Tibial nerve (tissue), 4 donors: ENCODE data around the gene CCT5. TPM values are rescaled to one million over a fixed set of nuclear protein-coding genes. Genes with fewer than 3 reads are reported as not detected.

ENCODE experiments used
- DNase-seq, 2 donors: peaks; one replicate each; pipeline ENCODE4 v3.0.0-alpha.2; 2019; ENCODE audit warnings: low spot score in 2 of 2
- H3K27ac ChIP-seq, 4 donors: fragments of 200-600 bp; sonication (generic) in 3 of 4; one replicate each; pipeline ENCODE4 v1.5.1; 2017 to 2019; ENCODE audit warnings: mild to moderate bottlenecking in 1 of 4
- H3K27me3 ChIP-seq, 2 donors: fragments of 200-600 bp; sonication (generic) in 1 of 2; one replicate each; pipeline versions ENCODE4 v1.5.1 to v1.6.0; 2017 to 2019
- H3K36me3 ChIP-seq, 3 donors: fragments of 200-600 bp; sonication (generic); one replicate each; pipeline ENCODE4 v1.5.1; 2018 to 2019
- H3K4me1 ChIP-seq, 4 donors: fragments of 200-600 bp; sonication (generic) in 3 of 4; one replicate each; pipeline ENCODE4 v1.5.1; 2017 to 2019
- H3K4me3 ChIP-seq, 4 donors: fragments of 200-600 bp; sonication (generic) in 3 of 4; one replicate each; pipeline ENCODE4 v1.5.1; 2017 to 2019; ENCODE audit warnings: mild to moderate bottlenecking in 1 of 4, moderate library complexity in 1 of 4
- H3K9me3 ChIP-seq, 4 donors: fragments of 200-600 bp; sonication (generic) in 3 of 4; one replicate each; pipeline ENCODE4 v1.5.1; 2017 to 2019
- CTCF ChIP-seq, 5 experiments: fragments of 200-600 bp in 3 of 5; fragments of 450-650 bp in 2 of 5; sonication (generic) in 3 of 5; IDR thresholded peaks; one replicate each; pipeline ENCODE4 v1.5.1; 2016 to 2019; ENCODE audit warnings: antibody characterized with exemption in 5 of 5, mild to moderate bottlenecking in 3 of 5, moderate library complexity in 2 of 5
- EP300 ChIP-seq, 2 donors: sonication (generic); formaldehyde crosslinking; IDR thresholded peaks; one replicate each; pipeline ENCODE4 v1.6.1; 2017; ENCODE audit warnings: antibody characterized with exemption in 2 of 2, mild to moderate bottlenecking in 1 of 2
- POLR2A ChIP-seq, 2 donors: fragments of 450-650 bp; IDR thresholded peaks; one replicate each; pipeline ENCODE4 v1.6.1; 2017; ENCODE audit warnings: antibody characterized with exemption in 2 of 2, mild to moderate bottlenecking in 2 of 2, moderate library complexity in 2 of 2
- WGBS, 2 donors: methylation state at CpG; one replicate each; pipeline ENCODE4 v1.1.5; 2018; 5-methylcytosine and 5-hydroxymethylcytosine counted together
- total RNA-seq, 4 donors: library from RNA; depleted of rRNA; stranded (reverse); fragments of >200 nt; gene quantifications; one replicate each; pipeline ENCODE4 v1.1.0, GENCODE V29; 2016

The CCT5 gene
- total RNA-seq, 4 donors from 2014 or later: 102 to 152 (median 120) TPM

GRCh38 chr5:10232386-10232785 lies 17.7 kb upstream of the CCT5 start:
- Histone ChIP-seq H3K9me3 (no peaks in the 10 kb centered on the region), H3K36me3 (peaks cover 0 to 48% (median 0%) of the 10 kb centered on the region in 3 donors), H3K4me1 (no peaks in the 10 kb centered on the region), H3K27ac (no peak overlapping the region), H3K27me3 (no peaks in the 10 kb centered on the region), H3K4me3 (no peak overlapping the region)
- DNase-seq: no peak
- 96 to 97% methylated on average over 9 of the region's 9 CpGs for whole genome bisulfite sequencing, 2 donors
- TF ChIP-seq EP300 (IDR thresholded peaks at IDR 0.05) (no peak), CTCF (IDR thresholded peaks at IDR 0.05) (no peak), POLR2A (IDR thresholded peaks at IDR 0.05) (no peak)

GRCh38 chr5:10233011-10233410 lies 17.1 kb upstream of the CCT5 start:
- no peaks in the 10 kb centered on the region for H3K4me1 ChIP-seq
- H3K27ac ChIP-seq: no peak overlapping the region
- H3K4me3 ChIP-seq: no peak overlapping the region
- peaks cover 0 to 52% (median 0%) of the 10 kb centered on the region in 3 donors for H3K36me3 ChIP-seq
- DNase-seq: no peak
- H3K9me3 ChIP-seq: no peaks in the 10 kb centered on the region
- H3K27me3 ChIP-seq: no peaks in the 10 kb centered on the region
- no peak for TF ChIP-seq EP300 (IDR thresholded peaks at IDR 0.05)
- WGBS, 2 donors: 81 to 94% methylated on average over 6 to 7 of the region's 7 CpGs

DNA sequence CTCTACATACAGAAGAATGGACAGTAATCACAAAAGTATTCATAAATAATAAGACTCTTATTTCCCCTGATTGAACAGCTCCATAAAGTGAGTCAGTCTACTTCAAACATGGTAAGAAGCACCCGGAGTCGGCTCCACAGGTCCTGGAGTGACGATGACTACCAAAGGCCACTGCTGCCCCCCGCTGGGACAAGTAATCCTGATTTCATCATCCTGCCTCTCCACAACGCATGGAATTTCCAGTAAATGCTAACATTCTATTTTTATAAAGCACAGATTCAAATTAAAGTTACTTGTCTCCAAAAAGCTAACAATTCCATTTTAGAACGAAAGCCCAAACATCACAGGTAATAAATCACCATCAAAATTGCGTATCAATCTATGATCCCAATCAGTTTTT lies 16.6 kb upstream of the CCT5 start:
- Histone ChIP-seq H3K4me3 (no peak overlapping the region), H3K27ac (no peak overlapping the region), H3K36me3 (peaks cover 0 to 57% (median 0%) of the 10 kb centered on the region in 3 donors), H3K27me3 (no peaks in the 10 kb centered on the region), H3K4me1 (no peaks in the 10 kb centered on the region), H3K9me3 (no peaks in the 10 kb centered on the region)
- no peak for DNase-seq
- 51 to 52% methylated on average over 7 of the region's 7 CpGs for WGBS, 2 donors
- peak in 1 of 5 experiments; percentile 10 for TF ChIP-seq CTCF (IDR thresholded peaks at IDR 0.05)
- no peak for TF ChIP-seq POLR2A (IDR thresholded peaks at IDR 0.05)

GRCh38 chr5:10235350-10235749 lies 14.7 kb upstream of the CCT5 start:
- H3K4me3 ChIP-seq: no peak overlapping the region
- peaks cover 0 to 62% (median 0%) of the 10 kb centered on the region in 3 donors for H3K36me3 ChIP-seq
- no peak overlapping the region for H3K27ac ChIP-seq
- DNase-seq: no peak
- TF ChIP-seq CTCF (IDR thresholded peaks at IDR 0.05) (no peak), POLR2A (IDR thresholded peaks at IDR 0.05) (no peak), EP300 (IDR thresholded peaks at IDR 0.05) (no peak)
- H3K4me1 ChIP-seq: no peaks in the 10 kb centered on the region
- WGBS, 2 donors: 77 to 79% methylated on average over 8 of the region's 8 CpGs
- H3K27me3 ChIP-seq: no peaks in the 10 kb centered on the region
- no peaks in the 10 kb centered on the region for H3K9me3 ChIP-seq

DNA sequence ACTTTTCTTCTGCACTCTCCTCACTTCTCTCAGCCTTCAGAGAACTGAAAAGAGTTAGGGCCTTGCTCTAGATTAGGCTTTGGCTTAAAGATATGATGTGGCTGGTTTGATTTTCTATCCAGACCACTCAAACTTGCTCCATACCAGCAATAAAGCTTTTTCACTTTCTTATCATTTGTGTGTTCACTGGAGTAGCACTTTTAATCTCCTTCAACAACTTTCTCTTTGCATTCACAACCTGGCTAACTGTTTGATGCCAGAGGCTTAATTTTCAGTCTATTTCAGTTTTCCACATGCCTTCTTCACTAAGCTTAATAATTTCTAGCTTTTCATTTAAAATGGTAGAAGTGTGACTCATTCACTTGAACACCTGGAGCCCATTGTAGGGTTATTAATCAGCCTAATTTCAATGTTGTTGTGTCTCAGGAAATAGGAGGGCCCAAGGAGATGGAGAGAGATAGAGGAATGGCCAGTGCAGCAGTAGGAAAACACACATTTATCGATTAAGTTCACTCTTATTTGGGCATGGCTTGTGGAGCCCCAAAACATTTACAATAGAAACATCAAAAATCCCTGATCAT lies 6.3 kb upstream of the CCT5 start:
- Histone ChIP-seq H3K9me3 (no peaks in the 10 kb centered on the region), H3K27ac (no peak overlapping the region), H3K4me1 (peaks cover 0 to 7% (median 4%) of the 10 kb centered on the region in 4 donors), H3K27me3 (no peaks in the 10 kb centered on the region), H3K4me3 (no peak overlapping the region), H3K36me3 (peaks cover 0 to 3% (median 0%) of the 10 kb centered on the region in 3 donors)
- DNase-seq: no peak
- WGBS, 2 donors: 88 to 98% methylated on average over 1 of the region's 1 CpG
- TF ChIP-seq EP300 (IDR thresholded peaks at IDR 0.05) (no peak), CTCF (IDR thresholded peaks at IDR 0.05) (no peak), POLR2A (IDR thresholded peaks at IDR 0.05) (no peak)
